Hematopoietic multipotent progenitor cell treated with erythropoietin and hydrocortisone succinate and interleukin-3 and kit ligand, for 8 days (in vitro differentiated cells): Measurements from ENCODE around the gene NYNRIN.

Source experiments
- DNase-seq: peaks from one replicate; pipeline ENCODE4 v3.0.0-alpha.2; 2015

NYNRIN gene

DNA sequence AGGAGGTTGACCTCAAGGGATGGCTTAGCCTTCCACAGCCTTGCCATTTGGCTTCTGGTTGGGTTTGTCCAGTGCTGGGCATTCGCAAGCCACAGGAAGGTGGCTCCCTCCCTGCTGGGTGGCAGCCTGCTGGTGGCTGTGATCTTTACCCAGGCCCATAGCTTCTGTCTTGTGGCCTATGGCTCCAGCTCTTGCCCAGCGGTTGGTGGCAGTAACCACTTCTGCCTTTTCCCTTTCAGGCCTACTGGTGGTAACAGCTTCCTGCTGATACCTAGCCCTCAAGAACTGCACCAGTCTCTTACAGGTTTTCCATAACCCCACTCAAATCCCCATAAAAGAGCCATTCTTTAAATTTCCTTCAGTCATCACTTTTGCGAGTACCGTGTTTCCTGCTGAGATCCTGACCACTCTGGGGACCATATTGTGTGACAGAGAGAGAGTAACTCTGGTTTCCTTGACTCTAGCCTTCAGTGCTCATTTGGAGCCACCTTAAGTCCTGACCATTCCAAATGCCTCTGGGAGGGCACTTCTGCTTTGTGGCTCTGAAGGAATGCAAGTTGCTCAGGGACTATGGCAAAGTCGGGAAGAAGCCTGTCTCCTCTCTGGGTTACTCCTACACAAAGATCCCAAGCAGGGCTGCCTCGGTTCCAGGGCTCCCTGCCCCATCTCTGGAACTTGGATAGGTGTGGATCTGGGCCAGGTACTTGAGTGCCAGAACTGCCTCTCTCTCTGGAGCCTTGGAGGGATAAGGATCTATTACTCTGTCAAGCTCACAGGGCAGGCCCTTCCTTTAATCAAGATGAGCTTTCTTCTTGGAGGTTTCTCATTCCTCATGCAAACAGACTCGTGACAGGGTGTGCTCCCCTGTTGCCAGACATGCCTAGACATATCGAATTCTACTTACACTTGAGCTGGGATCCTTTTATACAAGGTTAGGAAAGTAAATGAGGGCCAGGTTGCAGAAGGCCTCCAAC lies 2.9 kb upstream of the NYNRIN start:
- DNase-seq = peak; percentile 59

DNA sequence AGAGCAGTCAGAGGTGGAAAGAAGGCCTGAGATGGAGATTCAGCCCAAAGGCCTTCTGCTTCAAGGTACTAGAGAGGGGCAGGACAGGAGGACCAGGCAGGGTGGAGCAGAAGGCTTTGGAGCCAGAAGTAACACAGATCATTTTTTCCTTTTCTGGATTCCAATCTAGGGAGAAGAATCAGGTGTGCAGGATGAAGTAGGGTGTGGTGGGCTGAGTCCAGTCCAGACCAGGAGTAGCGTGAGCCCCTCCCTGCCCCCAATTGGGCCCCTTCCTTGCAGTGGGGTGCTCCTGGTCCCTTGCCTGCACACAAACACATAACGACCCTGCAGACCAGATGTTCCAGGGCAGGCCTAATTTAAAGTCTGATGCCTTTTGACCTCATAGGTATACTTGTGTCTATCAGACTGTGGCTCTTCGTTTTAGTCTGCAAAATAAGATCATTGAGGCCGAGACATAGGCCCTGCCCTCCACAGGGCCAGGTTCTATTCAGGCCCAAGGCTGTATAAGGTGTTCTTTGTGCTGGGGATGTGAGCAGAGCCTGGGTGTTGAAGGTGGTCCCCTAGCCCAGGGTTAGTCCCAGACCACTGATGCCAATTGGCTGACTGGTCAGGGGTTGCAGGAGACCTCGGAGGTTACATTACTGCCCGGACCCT lies 1.0 kb upstream of the NYNRIN start:
- no peak for DNase-seq

DNA sequence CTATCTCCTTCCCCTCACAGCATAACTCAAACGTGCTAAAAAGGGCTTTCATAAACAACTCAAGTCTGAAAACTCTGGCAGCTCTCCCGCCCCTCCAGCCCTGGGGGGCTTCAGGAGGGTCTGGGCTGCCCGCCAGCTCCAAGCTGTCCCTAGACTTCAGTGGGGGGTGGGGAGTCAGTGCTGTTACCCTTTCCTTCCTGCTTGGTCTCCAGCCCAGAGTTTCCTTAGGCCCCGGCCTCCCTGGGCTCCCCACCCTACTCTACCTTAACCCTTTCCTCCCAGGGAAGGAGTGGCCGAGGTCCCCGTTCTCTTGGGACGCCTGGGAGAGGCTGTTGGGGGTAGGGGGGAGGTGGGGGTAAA lies 530 bp upstream of the NYNRIN start:
- no peak for DNase-seq

DNA sequence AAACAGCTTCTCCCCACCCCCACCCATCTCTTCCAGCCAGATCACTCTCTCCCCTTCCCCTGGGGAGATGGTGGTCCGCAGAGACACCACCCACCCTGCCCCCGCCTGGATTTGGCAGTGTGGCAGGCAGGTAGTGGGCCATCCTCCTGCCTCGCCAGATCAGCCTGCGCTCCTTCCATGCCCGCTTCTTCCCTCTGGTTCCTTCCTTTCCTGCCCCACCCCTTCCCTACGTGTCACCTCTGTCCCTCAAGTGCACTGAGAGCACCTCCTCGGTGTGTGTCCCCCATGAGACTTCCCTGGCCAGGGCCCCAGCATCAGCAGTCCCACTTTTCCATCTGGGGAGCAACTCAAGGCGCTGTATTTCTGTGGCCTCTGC lies 632 bp downstream of the NYNRIN start:
- no peak for DNase-seq

DNA sequence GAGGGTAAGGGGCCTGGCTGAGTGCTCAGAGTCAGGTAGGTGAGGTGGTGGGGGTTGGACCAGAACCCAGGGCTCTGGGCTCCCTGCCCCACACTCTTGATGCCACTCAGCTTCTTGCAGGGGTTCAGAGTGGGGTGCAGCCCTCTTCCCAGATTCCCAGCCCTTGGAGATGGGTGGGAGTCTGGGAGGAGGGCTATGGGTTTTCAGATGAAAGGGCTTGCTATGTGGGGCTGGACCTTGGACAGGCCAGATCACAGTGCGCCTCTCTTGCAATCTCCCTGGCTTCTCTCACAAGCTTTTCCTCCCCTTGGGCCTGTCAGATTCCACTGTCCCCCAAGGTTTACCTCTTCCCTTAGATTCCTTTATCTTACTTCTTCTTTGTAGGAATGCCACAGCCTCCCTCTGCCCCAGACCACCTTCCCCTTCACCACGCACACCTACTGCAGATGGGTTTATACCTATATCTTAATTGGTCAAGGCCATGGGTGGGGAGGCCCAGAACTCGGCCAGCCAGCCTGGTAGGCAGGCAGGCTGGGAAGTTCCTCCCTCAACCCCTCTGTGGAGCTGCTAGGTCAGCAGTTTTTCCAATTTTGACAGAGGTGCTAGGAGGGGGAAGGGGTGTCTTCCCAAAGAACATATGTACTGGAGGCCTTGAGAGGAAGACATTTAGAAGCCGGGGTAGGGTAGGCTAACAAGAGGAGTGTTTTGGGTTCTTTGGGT lies 1.4 kb downstream of the NYNRIN start:
- DNase-seq = no peak

DNA sequence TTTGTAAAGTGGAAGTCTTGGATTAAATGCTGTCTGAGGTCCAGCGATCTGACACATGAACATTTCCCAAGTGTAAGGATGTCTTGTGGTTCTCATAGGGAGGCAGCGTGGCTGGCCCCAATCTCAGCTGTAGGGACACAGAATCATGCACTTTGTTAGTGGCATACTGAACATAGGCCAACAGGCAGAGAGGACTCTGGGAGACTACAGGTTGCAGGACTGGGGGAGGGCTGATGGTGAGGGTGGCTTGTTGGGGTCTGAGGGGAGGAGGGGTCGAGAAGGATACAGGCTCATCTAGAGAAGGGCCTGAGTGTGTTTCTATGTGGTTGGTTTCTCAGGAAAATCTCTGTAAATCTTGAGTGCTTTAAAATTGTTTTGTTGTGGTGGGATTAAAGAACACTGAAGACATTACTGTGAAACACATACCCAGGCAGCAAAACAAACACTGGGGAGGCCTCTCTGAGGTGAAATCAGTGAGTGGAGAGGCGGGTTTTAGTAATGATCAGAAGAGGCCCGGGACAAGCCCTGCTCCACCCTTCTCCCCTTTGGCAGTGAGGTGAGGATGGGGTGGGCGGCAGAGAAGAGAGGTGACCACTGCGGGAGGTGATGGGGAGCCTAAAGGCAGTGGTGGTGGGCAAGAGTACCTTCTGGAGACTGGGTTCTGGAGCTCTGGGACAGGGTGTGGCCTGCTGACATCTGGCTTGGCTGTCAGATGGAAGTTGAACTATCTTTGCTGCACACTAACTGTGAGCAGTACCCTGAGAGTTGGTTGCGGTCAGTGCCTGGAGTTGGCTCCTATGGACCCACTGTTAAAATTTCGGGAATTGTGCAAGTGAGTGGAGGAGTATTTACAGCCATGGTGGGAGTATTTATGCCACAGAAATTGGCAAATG lies 3.3 kb downstream of the NYNRIN start:
- DNase-seq = no peak

DNA sequence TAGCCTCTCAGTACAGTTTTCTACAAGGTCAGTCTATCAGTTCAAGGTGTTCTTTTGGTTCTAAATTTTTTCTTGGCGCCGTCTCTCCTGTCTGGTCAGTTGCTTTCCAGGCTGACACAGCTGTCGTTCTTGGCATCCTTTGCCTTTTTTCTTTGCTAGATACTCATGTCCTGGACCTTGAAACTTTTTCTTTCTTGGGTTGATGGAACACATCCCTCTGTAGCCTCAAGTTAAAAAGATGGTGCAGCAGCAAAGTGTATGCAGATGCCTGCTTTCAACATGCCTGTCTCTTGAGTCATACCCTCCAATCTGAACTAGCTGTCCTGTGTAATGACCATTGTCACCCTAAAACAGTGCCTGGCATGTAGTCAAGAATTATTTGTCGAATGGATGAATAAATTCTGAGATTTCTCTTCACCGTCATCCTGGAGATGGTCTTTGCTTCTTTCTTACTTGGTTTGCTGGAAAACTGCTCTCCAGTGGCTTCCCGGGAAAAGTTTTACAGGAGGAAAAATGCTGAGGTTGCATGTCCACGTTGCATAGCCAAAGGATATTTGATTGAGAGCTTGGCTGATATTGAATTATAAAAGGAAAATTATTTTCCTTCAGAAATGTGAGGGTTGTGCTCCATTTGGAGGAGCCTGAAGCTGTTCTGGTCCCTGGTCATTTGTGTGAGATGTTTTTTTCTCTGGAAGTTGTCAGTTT lies 4.6 kb downstream of the NYNRIN start:
- DNase-seq = no peak

DNA sequence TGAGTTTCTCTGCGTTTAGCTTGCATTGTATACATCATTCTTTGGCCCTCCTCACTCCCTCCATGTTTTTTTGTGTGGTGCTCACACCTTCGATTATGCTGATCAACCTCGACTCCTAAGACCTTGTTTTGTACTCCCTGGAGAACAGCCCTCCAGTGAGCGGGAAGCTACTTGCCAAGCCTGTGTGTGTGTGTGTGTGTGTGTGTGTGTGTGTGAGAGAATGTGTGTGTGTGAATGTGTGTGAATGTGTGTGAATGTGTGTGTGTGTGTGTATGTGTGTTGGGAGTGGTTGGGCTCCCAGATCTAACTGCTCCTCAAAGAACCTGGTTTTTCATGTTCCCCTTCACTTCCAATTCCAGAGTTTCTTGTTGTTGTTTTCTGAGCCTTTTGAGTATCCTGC lies 6.0 kb downstream of the NYNRIN start:
- DNase-seq = no peak

DNA sequence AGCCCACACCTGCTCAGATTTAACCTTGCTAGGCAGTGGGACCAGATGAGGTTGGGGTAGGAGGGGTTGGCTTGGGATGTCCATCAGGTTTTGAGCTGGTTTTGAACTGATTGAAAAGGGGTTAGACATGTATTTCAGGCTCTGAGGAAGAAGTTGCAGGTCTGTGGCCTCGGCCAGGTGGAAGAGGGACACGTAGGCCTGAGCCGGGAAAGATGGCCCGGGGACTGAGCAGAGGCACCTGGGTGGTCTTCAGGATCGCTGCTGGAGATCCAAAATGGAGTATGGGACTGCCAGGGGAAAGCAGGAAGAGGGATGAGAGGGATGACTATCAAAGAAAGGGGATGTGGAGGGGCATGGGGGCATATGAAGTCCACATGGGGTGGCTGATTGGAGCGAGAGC lies 7.6 kb downstream of the NYNRIN start:
- no peak for DNase-seq

DNA sequence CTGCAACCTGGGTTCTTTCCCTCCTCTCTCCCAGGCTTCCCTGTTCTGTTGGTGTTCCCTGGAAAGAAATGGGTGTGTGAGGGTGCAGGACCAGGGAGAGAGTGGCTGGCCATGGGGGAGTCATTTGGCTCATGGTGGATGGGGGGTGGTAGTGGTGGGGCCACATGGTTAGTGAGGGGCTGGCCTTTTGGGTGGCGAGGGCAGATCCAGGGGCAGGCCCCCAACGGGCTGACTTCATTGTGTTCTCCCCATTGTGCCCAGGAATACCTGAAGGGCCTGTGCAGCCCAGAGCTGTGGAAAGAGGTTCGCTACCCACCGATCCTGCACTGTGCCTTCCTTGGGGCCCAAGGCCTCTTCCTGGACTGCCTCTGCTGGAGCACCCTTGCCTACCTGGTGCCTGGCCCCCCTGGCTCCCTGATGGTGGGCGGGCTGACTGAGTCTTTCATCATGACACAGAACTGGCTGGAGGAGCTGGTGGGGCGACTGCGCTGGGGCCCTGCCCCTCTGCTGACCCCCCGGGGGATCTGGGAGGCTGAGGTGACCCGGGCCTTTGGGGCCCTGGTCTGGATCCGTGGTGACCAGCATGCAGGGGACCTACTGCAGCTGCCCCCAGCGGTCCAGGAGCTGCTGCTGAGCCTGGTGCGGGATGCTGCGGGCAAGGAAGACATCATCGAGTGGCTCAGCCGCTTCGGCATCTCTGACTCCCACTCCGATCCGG lies 9.0 kb downstream of the NYNRIN start:
- DNase-seq = no peak

DNA sequence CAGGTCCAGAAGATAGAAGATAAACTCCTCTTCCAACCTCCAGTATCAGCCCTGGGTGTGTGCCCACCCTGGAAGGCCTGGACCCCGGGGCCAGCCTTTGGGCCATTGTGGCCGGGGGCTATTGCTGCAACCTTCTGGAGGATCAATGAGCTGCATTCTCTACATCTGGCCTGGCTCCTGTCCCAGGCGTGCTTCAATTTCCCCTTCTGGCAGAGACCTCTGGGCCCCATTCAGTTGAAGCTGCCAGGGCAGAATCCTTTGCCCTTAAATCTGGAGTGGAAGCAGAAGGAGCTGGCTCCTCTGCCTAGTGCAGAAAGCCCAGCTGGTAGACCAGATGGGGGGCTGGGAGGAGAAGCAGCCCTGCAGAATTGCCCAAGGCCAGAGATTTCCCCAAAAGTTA lies 10.0 kb downstream of the NYNRIN start:
- DNase-seq = no peak

DNA sequence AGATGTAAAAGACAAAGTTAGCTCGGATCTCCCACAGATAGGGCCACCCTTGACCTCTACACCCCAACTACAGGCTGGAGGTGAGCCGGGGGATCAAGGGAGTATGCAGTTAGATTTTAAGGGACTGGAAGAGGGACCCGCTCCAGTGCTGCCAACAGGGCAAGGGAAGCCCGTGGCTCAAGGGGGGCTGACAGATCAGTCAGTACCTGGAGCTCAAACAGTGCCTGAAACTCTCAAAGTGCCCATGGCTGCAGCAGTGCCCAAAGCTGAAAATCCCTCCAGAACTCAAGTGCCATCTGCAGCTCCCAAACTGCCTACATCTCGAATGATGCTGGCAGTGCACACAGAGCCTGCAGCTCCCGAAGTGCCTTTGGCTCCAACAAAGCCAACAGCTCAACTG lies 10.4 kb downstream of the NYNRIN start:
- no peak for DNase-seq

DNA sequence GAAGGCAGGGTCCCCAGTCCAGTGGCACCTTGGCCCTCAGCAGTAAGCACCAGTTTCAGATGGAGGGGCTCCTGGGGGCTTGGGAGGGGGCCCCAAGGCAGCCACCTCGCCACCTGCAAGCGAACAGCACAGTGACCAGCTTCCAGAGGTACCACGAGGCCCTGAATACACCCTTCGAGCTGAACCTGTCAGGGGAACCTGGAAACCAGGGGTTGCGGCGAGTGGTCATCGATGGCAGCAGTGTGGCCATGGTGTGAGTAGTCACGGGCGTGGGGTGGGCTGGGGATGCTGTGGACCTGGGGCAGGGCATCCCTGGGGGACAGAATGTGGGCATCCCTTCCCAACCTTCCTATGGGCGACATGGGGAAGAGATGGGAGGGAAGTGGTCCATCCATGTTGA lies 11.2 kb downstream of the NYNRIN start:
- no peak for DNase-seq

DNA sequence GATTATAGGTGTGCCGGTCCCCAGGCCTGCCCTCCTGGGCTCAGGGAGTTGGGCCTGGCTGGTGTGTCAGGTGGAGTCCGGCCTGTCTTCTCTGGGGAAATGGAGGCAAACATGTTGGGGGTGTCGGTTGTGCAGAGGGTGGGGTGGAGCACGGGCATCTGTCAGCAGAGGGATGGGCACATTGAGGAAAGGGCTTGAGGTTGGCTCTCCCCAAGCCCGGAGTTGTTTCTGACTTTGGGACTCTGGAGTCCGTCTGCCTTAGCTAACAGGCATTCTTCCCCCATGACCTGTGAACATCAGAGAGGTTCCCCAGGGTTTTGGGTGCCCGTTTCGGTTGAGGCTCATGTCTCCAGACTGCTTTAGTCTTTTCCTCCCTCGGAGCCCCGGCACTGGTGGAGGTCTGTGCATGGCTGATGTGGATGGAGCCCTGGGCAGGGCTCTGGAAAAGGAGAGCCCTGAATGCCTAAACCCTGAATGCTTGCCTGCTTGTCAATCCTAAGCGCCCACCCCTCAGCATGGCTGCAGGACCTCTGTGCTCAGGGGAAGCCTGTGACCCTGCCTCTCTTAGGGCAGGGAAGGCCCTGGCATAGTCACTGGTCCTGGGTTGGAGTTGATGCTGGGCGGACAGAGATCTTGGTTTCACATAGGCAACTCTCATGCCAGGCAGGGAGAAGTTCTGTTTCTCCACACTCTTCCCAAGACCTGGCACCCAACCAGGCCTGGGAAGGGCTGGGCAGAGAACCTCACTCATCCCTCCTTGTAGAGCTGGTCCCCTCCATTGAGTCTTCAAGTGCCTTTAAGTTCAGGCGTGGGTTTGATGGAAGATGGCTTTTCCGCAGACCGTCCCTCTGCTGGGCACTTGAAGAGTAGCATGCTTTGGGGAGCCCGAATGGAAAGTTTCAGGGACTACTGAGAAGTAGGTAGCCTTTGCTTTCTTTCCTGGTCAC lies 12.9 kb downstream of the NYNRIN start:
- peak; percentile 75 for DNase-seq

DNA sequence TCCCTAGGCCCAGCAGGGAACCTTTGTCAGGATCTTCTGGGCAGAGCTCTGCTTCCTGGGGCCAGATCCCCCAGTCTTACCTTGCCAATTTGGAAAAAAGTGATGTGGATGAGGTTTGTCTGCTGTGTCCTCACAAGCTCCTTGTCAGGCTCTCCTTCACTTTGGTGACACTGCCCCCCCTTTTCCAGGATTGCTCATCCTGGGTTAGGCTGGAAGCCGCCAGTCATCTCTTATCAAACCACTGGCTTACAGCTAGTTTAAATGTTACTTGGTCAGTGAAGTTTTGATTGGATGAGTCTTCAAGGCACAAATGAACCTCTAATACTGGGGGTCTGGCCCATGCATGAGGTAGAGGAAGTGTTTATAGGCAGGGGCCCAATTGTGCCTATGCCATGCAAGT lies 15.3 kb downstream of the NYNRIN start:
- no peak for DNase-seq

DNA sequence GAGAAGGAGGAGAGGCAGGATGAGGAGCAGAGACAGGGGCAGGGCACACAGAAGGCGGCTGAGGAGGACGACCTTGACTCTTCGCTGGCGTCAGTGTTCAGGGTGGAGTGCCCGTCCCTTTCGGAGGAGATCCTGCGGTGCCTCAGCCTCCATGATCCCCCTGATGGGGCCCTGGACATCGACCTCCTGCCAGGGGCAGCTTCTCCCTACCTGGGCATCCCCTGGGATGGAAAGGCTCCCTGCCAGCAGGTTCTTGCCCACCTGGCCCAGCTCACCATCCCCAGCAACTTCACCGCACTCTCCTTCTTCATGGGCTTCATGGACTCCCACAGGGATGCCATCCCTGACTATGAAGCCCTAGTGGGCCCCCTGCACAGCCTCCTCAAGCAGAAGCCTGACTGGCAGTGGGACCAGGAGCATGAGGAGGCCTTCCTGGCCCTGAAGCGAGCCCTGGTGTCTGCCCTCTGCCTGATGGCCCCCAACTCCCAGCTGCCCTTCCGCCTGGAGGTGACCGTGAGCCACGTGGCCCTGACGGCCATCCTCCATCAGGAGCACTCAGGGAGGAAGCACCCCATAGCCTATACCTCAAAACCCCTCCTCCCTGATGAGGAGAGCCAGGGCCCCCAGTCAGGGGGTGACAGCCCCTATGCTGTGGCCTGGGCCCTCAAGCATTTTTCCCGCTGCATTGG lies 16.1 kb downstream of the NYNRIN start:
- no peak for DNase-seq

DNA sequence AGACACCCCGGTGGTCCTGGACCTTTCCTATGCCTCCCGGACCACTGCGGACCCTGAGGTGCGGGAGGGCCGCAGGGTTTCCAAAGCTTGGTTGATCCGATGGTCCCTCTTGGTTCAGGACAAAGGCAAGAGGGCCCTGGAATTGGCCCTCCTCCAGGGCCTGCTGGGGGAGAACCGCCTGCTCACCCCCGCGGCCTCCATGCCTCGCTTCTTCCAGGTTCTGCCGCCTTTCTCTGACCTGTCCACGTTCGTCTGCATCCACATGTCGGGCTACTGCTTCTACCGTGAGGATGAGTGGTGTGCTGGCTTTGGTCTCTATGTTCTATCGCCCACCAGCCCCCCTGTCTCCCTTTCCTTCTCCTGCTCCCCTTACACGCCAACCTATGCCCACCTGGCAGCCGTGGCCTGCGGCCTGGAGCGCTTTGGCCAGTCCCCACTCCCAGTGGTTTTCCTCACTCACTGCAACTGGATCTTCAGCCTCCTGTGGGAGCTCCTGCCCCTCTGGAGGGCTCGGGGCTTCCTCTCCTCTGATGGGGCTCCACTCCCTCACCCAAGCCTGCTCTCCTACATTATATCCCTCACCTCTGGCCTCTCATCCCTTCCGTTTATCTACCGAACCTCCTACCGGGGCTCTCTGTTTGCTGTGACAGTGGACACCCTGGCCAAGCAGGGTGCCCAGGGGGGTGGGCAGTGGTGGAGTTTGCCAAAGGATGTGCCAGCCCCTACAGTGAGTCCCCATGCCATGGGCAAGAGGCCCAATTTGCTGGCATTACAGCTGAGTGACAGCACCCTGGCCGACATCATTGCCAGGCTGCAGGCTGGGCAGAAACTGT lies 16.8 kb downstream of the NYNRIN start:
- no peak for DNase-seq

DNA sequence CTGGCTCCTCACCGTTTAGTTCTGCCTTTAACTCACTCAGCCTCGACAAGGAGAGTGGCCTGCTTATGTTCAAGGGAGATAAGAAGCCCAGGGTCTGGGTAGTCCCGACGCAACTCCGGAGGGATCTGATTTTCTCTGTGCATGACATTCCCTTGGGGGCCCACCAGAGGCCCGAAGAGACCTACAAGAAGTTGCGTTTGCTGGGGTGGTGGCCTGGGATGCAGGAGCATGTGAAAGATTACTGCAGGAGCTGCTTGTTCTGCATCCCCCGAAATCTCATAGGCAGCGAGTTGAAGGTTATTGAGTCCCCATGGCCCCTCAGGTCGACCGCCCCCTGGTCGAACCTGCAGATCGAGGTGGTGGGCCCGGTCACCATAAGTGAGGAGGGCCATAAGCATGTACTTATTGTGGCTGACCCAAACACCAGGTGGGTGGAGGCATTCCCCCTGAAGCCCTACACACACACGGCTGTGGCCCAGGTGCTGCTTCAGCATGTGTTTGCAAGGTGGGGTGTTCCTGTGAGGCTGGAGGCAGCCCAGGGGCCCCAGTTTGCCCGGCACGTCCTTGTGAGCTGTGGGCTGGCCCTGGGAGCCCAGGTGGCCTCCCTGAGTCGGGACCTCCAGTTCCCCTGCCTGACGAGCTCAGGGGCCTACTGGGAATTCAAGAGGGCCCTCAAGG lies 17.6 kb downstream of the NYNRIN start:
- DNase-seq = peak; percentile 43
